ENCODE measurements around the gene PAQR5. TPM values are rescaled to one million over a fixed set of nuclear protein-coding genes. Genes with fewer than 3 reads are reported as not detected.

The PAQR5 gene
- total and polyA plus RNA-seq, 9 of the 15 experiments (the other 6 are each of a cell fraction or from before 2014, with no cell fraction given): 0.04 to 0.08 TPM; not detected in 7

DNA sequence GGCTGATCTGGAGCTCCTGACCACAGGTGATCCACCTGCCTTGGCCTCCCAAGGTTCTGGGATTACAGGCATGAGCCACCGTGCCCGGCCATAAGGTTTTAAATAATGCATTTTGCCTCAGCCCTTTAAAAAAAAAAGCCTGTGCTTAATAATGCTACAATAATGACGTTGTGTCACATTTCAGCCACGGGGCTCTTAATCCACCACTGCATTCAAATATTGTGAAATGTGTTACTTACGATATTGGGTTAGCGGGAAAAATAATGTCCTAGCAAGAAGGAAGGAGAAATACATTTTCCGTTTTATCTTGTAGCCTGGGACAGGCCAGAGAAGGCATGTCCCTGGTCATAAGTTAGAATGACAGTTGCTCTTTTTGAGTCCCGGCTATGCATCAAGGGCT, 17.6 kb downstream of the PAQR5 start:
- H2AFZ ChIP-seq (ENCODE audit: low read depth, low read length): no peak overlapping the region
- ChIA-PET CTCF (ENCODE audit: low intra/inter-chr PET ratio) (no interaction called here), POLR2A (interaction anchor here (0.6 kb wide), 1 partner anchor 79 kb away, joined by 4 read pairs; no protein-coding TSS in a partner anchor)
- H3K27ac ChIP-seq (ENCODE audit: extremely low read depth, low read depth, low read length): no peak overlapping the region
- H3K36me3 ChIP-seq (ENCODE audit: control insufficient read depth, insufficient read depth, low read length): no peaks in the 10 kb centered on the region
- peaks cover 5% of the 10 kb centered on the region; the same call in 1 of the 2 replicates for H4K20me1 ChIP-seq (replicated peaks; ENCODE audit: control insufficient read depth, insufficient read depth, low read length)
- WGBS (ENCODE audit: insufficient coverage, low coverage, missing lambda C conversion rate): 2% methylated on average over 8 of the region's 8 CpGs
- H3K9me1 ChIP-seq (ENCODE audit: control insufficient read depth, insufficient read depth, low read length): no peaks in the 10 kb centered on the region
- H3K4me2 ChIP-seq (ENCODE audit: insufficient read depth, low read length): no peak overlapping the region
- BruUV-seq (replicated peaks): no TSS peak
- peaks cover 0 to 4% of the 10 kb centered on the region in 2 experiments; a peak in 1 of 5 replicates for H3K4me1 ChIP-seq (replicated peaks in 1 of 2; ENCODE audit: control insufficient read depth in 2 of 2, insufficient read depth in 2 of 2, low read length in 2 of 2)
- ATAC-seq (no peak), FAIRE-seq (no peak), DNase-seq (ENCODE audit: extremely low read depth in 1 of 4, low spot score in 3 of 4) (no peak)
- H3K9me3 ChIP-seq (replicated peaks; ENCODE audit: control insufficient read depth, insufficient read depth, low read depth, low read length): no peaks in the 10 kb centered on the region
- peaks cover 29 to 60% of the 10 kb centered on the region in 2 experiments for H3K27me3 ChIP-seq (ENCODE audit: control insufficient read depth in 2 of 2, insufficient read depth in 2 of 2, low read length in 2 of 2)
- H3K9ac ChIP-seq (ENCODE audit: insufficient read depth in 1 of 2, low read depth in 2 of 2, low read length in 2 of 2): no peak overlapping the region
- in situ Hi-C loops (cut with MboI) (no loop called here), intact Hi-C loops (cut with micrococcal nuclease) (no loop called here)
- TF ChIP-seq MAFF (IDR thresholded peaks at IDR 0.05; ENCODE audit: low read length) (no peak), NR2F6 (CRISPR knock-in tag; IDR thresholded peaks at IDR 0.05) (no peak), ZNF347 (CRISPR knock-in tag; IDR thresholded peaks at IDR 0.05; ENCODE audit: low read depth) (no peak), ZNF408 (CRISPR knock-in tag; IDR thresholded peaks at IDR 0.05; ENCODE audit: low read depth) (no peak), KLF10 (CRISPR knock-in tag; IDR thresholded peaks at IDR 0.05) (no peak), ZNF436 (CRISPR knock-in tag; IDR thresholded peaks at IDR 0.05) (no peak), BCL6 (CRISPR knock-in tag; IDR thresholded peaks at IDR 0.05) (no peak), HDGF (IDR thresholded peaks at IDR 0.05) (no peak), ERF (CRISPR knock-in tag; IDR thresholded peaks at IDR 0.05) (no peak)
- TF ChIP-seq, protein P1, sequence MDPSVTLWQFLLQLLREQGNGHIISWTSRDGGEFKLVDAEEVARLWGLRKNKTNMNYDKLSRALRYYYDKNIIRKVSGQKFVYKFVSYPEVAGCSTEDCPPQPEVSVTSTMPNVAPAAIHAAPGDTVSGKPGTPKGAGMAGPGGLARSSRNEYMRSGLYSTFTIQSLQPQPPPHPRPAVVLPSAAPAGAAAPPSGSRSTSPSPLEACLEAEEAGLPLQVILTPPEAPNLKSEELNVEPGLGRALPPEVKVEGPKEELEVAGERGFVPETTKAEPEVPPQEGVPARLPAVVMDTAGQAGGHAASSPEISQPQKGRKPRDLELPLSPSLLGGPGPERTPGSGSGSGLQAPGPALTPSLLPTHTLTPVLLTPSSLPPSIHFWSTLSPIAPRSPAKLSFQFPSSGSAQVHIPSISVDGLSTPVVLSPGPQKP (CRISPR knock-in tag; IDR thresholded peaks at IDR 0.05): no peak
- TF ChIP-seq, protein P2, sequence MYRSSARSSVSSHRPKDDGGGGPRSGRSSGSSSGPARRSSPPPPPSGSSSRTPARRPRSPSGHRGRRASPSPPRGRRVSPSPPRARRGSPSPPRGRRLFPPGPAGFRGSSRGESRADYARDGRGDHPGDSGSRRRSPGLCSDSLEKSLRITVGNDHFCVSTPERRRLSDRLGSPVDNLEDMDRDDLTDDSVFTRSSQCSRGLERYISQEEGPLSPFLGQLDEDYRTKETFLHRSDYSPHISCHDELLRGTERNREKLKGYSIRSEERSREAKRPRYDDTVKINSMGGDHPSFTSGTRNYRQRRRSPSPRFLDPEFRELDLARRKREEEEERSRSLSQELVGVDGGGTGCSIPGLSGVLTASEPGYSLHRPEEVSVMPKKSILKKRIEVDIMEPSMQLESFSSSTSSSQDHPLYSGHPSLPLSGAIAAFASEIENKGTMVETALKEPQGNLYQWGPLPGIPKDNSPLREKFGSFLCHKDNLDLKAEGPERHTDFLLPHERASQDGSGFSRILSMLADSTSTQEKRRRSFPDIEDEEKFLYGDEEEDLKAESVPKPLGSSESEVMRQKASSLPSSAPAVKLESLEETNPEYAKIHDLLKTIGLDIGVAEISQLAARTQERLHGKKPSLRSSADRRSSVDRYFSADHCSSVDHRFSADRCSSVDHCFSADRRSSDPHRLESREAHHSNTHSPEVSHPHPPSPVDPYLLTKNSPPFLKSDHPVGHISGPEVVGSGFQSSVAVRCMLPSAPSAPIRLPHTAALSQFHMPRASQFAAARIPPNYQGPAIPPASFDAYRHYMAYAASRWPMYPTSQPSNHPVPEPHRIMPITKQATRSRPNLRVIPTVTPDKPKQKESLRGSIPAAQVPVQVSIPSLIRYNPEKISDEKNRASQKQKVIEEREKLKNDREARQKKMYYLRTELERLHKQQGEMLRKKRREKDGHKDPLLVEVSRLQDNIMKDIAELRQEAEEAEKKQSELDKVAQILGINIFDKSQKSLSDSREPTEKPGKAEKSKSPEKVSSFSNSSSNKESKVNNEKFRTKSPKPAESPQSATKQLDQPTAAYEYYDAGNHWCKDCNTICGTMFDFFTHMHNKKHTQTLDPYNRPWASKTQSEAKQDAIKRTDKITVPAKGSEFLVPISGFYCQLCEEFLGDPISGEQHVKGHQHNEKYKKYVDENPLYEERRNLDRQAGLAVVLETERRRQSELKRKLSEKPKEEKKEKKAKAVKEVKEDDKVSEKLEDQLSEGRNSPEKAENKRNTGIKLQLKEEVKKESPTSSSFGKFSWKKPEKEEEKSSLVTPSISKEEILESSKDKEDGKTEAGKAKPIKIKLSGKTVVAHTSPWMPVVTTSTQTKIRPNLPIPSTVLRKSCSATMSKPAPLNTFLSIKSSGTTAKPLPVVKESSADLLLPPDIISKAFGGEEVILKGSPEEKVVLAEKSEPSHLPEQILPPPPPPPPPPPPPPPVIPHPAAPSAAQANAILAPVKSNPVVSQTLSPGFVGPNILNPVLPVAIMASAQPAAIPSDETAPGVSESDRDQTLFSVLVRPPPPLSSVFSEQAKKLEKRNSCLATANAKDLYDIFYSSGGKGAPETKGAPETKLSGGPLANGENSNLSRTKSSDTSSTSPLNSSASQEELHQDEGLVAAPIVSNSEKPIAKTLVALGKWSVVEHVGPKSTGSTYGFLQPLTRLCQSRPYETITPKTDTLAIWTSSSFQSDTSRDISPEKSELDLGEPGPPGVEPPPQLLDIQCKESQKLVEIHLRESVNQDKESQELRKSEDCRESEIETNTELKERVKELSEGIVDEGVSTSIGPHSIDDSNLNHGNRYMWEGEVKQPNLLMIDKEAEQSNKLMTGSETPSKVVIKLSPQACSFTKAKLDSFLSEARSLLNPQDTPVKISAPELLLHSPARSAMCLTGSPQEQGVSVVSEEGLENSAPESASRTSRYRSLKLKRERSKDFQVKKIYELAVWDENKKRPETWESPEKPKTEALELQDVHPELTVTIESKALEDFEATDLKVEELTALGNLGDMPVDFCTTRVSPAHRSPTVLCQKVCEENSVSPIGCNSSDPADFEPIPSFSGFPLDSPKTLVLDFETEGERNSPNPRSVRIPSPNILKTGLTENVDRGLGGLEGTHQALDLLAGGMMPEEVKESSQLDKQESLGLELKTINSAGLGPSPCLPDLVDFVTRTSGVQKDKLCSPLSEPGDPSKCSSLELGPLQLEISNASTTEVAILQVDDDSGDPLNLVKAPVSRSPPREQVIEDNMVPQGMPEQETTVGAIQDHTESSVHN (IDR thresholded peaks at IDR 0.05; ENCODE audit: borderline replicate concordance in 1 of 2, low read depth in 1 of 2): no peak
- TF ChIP-seq, protein P3, sequence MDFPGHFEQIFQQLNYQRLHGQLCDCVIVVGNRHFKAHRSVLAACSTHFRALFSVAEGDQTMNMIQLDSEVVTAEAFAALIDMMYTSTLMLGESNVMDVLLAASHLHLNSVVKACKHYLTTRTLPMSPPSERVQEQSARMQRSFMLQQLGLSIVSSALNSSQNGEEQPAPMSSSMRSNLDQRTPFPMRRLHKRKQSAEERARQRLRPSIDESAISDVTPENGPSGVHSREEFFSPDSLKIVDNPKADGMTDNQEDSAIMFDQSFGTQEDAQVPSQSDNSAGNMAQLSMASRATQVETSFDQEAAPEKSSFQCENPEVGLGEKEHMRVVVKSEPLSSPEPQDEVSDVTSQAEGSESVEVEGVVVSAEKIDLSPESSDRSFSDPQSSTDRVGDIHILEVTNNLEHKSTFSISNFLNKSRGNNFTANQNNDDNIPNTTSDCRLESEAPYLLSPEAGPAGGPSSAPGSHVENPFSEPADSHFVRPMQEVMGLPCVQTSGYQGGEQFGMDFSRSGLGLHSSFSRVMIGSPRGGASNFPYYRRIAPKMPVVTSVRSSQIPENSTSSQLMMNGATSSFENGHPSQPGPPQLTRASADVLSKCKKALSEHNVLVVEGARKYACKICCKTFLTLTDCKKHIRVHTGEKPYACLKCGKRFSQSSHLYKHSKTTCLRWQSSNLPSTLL (IDR thresholded peaks at IDR 0.05): no peak
- H3K4me3 ChIP-seq: no peak overlapping the region
- no peaks in the 10 kb centered on the region for H3K79me2 ChIP-seq (ENCODE audit: control insufficient read depth, insufficient read depth, low read length)
